AG04450 (cell line): ENCODE measurements around the gene SLC15A5. TPM values are rescaled to one million over a fixed set of nuclear protein-coding genes. Genes with fewer than 3 reads are reported as not detected.

Source experiments
- CTCF ChIA-PET: fragments of 300-600, 350-600 bp; formaldehyde crosslinking; extraction: SDS; loops from one replicate; lab custom pipeline; 2022; ENCODE audit warnings: antibody characterized with exemption, inconsistent platforms; lab: Charles Lee
- POLR2A ChIA-PET: fragments of 350-600 bp; formaldehyde crosslinking; extraction: SDS; loops from one replicate; lab custom pipeline; 2021; ENCODE audit warnings: antibody characterized with exemption, inconsistent platforms; lab: Yijun Ruan, JAX
- DNase-seq: peaks from one replicate; pipeline ENCODE4 v3.0.0-alpha.2; 2011; ENCODE audit warnings: low read depth, low spot score
- H3K27ac ChIP-seq: one replicate; pipeline ENCODE4 v1.5.1; 2012; ENCODE audit warnings: low read depth, low read length, control low read depth
- H3K27me3 ChIP-seq: one replicate; pipeline ENCODE4 v1.6.0; 2012; ENCODE audit warnings: low read length; ENCODE audit not compliant: control insufficient read depth, insufficient read depth
- H3K4me3 ChIP-seq: 2 replicates; pipeline ENCODE4 v1.5.1; 2011; ENCODE audit warnings: mild to moderate bottlenecking, low read depth, low read length, control low read depth
- H3K9me3 ChIP-seq: 2 replicates; pipeline ENCODE4 v1.5.1; 2012; ENCODE audit warnings: low read length; ENCODE audit not compliant: control insufficient read depth, insufficient read depth
- polyA plus RNA-seq: library from polyadenylated mRNA; depleted of rRNA; stranded (reverse); fragments of >200 nt; gene quantifications from 2 replicates; pipeline ENCODE4 v1.2.3, GENCODE V29; 2011; rRNA removed
- TF ChIP-seq, protein P1 (sequence below): IDR thresholded peaks from 2 replicates; pipeline ENCODE4 v1.5.1; 2011; ENCODE audit warnings: low read depth, low read length, control low read depth, inconsistent platforms

The SLC15A5 gene
- polyA plus RNA-seq, 1 experiment: 0.02 TPM

- no peak for DNase-seq
- TF ChIP-seq, protein P1, sequence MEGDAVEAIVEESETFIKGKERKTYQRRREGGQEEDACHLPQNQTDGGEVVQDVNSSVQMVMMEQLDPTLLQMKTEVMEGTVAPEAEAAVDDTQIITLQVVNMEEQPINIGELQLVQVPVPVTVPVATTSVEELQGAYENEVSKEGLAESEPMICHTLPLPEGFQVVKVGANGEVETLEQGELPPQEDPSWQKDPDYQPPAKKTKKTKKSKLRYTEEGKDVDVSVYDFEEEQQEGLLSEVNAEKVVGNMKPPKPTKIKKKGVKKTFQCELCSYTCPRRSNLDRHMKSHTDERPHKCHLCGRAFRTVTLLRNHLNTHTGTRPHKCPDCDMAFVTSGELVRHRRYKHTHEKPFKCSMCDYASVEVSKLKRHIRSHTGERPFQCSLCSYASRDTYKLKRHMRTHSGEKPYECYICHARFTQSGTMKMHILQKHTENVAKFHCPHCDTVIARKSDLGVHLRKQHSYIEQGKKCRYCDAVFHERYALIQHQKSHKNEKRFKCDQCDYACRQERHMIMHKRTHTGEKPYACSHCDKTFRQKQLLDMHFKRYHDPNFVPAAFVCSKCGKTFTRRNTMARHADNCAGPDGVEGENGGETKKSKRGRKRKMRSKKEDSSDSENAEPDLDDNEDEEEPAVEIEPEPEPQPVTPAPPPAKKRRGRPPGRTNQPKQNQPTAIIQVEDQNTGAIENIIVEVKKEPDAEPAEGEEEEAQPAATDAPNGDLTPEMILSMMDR: no peak
- Histone ChIP-seq H3K4me3 (no peak overlapping the region), H3K9me3 (no peaks in the 10 kb centered on the region), H3K27me3 (no peaks in the 10 kb centered on the region), H3K27ac (no peak overlapping the region)
- CTCF ChIA-PET: no interaction called here
- POLR2A ChIA-PET: no interaction called here
These were observed 127.2 kb downstream of the SLC15A5 start for GRCh38 chr12:16150276-16150675.

DNA sequence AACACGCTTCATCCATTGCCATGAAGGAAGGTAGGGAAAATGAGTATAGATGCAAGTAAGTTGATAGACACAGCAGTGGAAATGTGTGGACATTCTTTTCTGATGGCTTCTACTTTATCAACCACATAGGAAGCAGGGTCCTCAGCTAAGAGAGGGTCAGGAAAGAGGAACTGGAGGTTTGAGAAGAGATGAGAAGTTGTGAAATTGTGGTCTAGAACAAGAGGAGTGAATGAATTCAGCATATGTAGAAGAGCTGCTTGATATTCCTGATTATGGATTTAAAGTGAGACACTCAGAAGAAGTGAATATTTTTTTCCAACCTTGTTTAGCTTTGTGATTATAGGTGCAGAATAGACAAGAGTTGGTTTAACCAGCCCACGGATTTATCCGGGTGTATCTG, 128.5 kb downstream of the SLC15A5 start:
- DNase-seq: no peak
- no peak overlapping the region for H3K27ac ChIP-seq
- TF ChIP-seq, protein P1: no peak
- H3K4me3 ChIP-seq: no peak overlapping the region
- H3K27me3 ChIP-seq: no peaks in the 10 kb centered on the region
- ChIA-PET POLR2A (no interaction called here), CTCF (no interaction called here)
- H3K9me3 ChIP-seq: no peaks in the 10 kb centered on the region

Other genes with a start within 250 kb of the SLC15A5 start
- 647 and 656 TPM in 2 replicates for gene MGST1, start 70.0 kb upstream of the SLC15A5 start, polyA plus RNA-seq